ENCODE measurements around the gene C2CD4D. TPM values are rescaled to one million over a fixed set of nuclear protein-coding genes. Genes with fewer than 3 reads are reported as not detected.

C2CD4D gene
- total and polyA plus RNA-seq, 2 of the 13 experiments (the other 11 are each of a cell fraction or from before 2014, with no cell fraction given): not detected

GRCh38 chr1:151834239-151834638 lies 5.4 kb downstream of the C2CD4D start (continued):
- TF ChIP-seq ZNF407 (CRISPR knock-in tag; IDR thresholded peaks at IDR 0.05; ENCODE audit: not compliant biosample characterization) (no peak), ZNF562 (CRISPR knock-in tag; IDR thresholded peaks at IDR 0.05; ENCODE audit: borderline replicate concordance) (no peak), PITX1 (CRISPR knock-in tag; IDR thresholded peaks at IDR 0.05) (0 out of 2 replicates have a peak, but pooled peaks have one; percentile 37), GABPA (IDR thresholded peaks at IDR 0.05; ENCODE audit: low read depth, low read length) (no peak), GABPA (CRISPR knock-in tag; IDR thresholded peaks at IDR 0.05; ENCODE audit: low read depth) (no peak), KDM2A (CRISPR knock-in tag; IDR thresholded peaks at IDR 0.05; ENCODE audit: borderline replicate concordance, low read depth) (no peak), PAXIP1 (CRISPR knock-in tag; conservative IDR thresholded peaks at IDR 0.05) (peak; percentile 77), GATAD2A (CRISPR knock-in tag; IDR thresholded peaks at IDR 0.05) (peak; percentile 58; the same call in 1 of the 2 replicates), SOX13 (IDR thresholded peaks at IDR 0.05) (no peak), SOX13 (CRISPR knock-in tag; conservative IDR thresholded peaks at IDR 0.05 in 1 of 2, IDR thresholded peaks at IDR 0.05 in 1 of 2) (peak in 1 of 2 experiments; percentile 56; a peak in 1 of 4 replicates), RCOR2 (CRISPR knock-in tag; IDR thresholded peaks at IDR 0.05) (peak; percentile 33; the same call in 1 of the 2 replicates), ZNF263 (CRISPR knock-in tag; IDR thresholded peaks at IDR 0.05) (0 out of 2 replicates have a peak, but pooled peaks have one; percentile 20), KDM6A (CRISPR knock-in tag; IDR thresholded peaks at IDR 0.05; ENCODE audit: low read depth) (peak; percentile 75), HNF4A (CRISPR knock-in tag; IDR thresholded peaks at IDR 0.05) (peak; percentile 90), RXRA (CRISPR knock-in tag; IDR thresholded peaks at IDR 0.05) (peak; percentile 85; the same call in 1 of the 2 replicates), FOXA3 (CRISPR knock-in tag; IDR thresholded peaks at IDR 0.05) (0 out of 2 replicates have a peak, but pooled peaks have one; percentile 20), GATAD1 (CRISPR knock-in tag; IDR thresholded peaks at IDR 0.05) (0 out of 2 replicates have a peak, but pooled peaks have one; percentile 41), ZNF615 (CRISPR knock-in tag; IDR thresholded peaks at IDR 0.05; ENCODE audit: borderline replicate concordance) (no peak), FOXP1 (IDR thresholded peaks at IDR 0.05) (no peak), FOXP1 (CRISPR knock-in tag; IDR thresholded peaks at IDR 0.05) (0 out of 2 replicates have a peak, but pooled peaks have one; percentile 13), ZMYM4 (CRISPR knock-in tag; IDR thresholded peaks at IDR 0.05) (peak; percentile 60; the same call in 1 of the 2 replicates)

Measured in HepG2 (cell line).